Measurements from ENCODE around the gene MMAA. TPM values are rescaled to one million over a fixed set of nuclear protein-coding genes. Genes with fewer than 3 reads are reported as not detected.
"Not testable (repeated sequence)": the region's sequence is repeated elsewhere in the genome, so short reads cannot be mapped to it uniquely, and the experiment has no call there.

The MMAA gene
- total and polyA plus RNA-seq, 2 experiments from 2014 or later, result 4.9 to 5.9 TPM

DNA sequence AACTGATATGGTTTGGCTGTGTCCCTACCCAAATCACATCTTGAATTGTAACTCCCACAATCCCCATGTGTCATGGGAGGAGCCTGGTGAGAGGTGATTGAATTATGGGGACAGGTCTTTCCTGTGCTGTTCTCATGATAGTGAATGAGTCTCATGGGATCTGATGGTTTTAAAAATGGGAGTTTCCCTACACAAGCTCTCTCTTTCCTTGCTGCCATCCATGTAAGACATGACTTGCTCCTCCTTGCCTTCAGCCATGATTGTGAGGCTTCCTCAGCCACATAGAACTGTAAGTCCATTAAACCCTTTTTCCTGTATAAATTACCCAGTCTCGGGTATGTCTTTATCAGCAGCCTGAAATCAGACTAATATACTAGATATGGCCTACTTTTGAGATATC lies 2.9 kb downstream of the MMAA start:
- H3K36me3 Mint-ChIP-seq (ENCODE audit: low read depth), result peaks cover 22% of the 10 kb centered on the region
- H3K4me3 ChIP-seq, result not testable (repeated sequence)

DNA sequence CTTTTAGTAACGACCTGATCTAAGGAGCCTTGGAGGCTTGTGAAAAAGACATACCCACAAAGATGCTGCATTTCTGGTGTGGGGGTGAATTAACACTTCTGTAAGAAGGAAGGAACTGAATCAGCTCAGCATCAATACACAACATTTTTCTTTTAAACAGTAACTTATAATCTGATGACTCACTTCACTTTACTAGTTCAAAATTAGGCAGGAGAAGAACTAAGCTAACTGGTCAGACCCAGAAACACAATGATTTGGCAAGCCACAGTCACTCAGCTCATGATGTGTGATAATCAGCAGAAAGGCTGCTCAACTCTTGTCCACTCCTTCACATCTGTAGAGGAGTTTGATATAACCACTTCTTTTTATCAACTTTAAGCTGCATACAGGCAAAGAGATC lies 4.6 kb downstream of the MMAA start:
- peaks cover 22% of the 10 kb centered on the region for H3K36me3 Mint-ChIP-seq (ENCODE audit: low read depth)
- peaks cover 13% of the 10 kb centered on the region for H3K9me3 Mint-ChIP-seq
- H3K27ac Mint-ChIP-seq, result no peak overlapping the region
- no peaks in the 10 kb centered on the region for H3K36me3 ChIP-seq (ENCODE audit: insufficient read depth)
- no peak for ATAC-seq
- no peak overlapping the region for H3K27ac ChIP-seq (ENCODE audit: low read depth)
- no peaks in the 10 kb centered on the region for H3K27me3 ChIP-seq (ENCODE audit: insufficient read depth)
- no peaks in the 10 kb centered on the region for H3F3A ChIP-seq (replicated peaks; ENCODE audit: low read depth)
- H3K4me1 Mint-ChIP-seq, result peaks cover 22% of the 10 kb centered on the region
- H3K4me3 ChIP-seq, result no peak overlapping the region
- peaks cover 3% of the 10 kb centered on the region for H3K27me3 Mint-ChIP-seq (ENCODE audit: insufficient read depth, low read depth, poor library complexity)
- no peak overlapping the region for H2AFZ ChIP-seq
- peaks cover 15% of the 10 kb centered on the region for H3K4me1 ChIP-seq (ENCODE audit: insufficient read depth)
- peaks cover 9% of the 10 kb centered on the region; the same call in 1 of the 2 replicates for H3K9me2 ChIP-seq (ENCODE audit: insufficient read depth)
- no peaks in the 10 kb centered on the region for H4K20me1 ChIP-seq (replicated peaks; ENCODE audit: insufficient read depth)
- no peak overlapping the region for H3K4me3 Mint-ChIP-seq
- DNase-seq (ENCODE audit: low spot score), result no peak
- H3K4me2 ChIP-seq, result no peak overlapping the region
- no peaks in the 10 kb centered on the region for H3K79me2 ChIP-seq (replicated peaks; ENCODE audit: insufficient read depth)
- TF ChIP-seq, protein P1, sequence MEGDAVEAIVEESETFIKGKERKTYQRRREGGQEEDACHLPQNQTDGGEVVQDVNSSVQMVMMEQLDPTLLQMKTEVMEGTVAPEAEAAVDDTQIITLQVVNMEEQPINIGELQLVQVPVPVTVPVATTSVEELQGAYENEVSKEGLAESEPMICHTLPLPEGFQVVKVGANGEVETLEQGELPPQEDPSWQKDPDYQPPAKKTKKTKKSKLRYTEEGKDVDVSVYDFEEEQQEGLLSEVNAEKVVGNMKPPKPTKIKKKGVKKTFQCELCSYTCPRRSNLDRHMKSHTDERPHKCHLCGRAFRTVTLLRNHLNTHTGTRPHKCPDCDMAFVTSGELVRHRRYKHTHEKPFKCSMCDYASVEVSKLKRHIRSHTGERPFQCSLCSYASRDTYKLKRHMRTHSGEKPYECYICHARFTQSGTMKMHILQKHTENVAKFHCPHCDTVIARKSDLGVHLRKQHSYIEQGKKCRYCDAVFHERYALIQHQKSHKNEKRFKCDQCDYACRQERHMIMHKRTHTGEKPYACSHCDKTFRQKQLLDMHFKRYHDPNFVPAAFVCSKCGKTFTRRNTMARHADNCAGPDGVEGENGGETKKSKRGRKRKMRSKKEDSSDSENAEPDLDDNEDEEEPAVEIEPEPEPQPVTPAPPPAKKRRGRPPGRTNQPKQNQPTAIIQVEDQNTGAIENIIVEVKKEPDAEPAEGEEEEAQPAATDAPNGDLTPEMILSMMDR (conservative IDR thresholded peaks at IDR 0.05; ENCODE audit: low read depth in 2 of 2), result no peak
- TF ChIP-seq ZNF114 (CRISPR knock-in tag; IDR thresholded peaks at IDR 0.05) (no peak), JUNB (IDR thresholded peaks at IDR 0.05; ENCODE audit: unreplicated experiment) (no peak), CREB1 (CRISPR knock-in tag; IDR thresholded peaks at IDR 0.05; ENCODE audit: low read depth) (no peak), EZH2 (IDR thresholded peaks at IDR 0.05; ENCODE audit: low read depth, unreplicated experiment) (no peak), EZH2phosphoT487 (IDR thresholded peaks at IDR 0.05; ENCODE audit: unreplicated experiment) (no peak), ZNF331 (CRISPR knock-in tag; IDR thresholded peaks at IDR 0.05; ENCODE audit: low read depth) (no peak)
- TF ChIP-seq, protein P2, sequence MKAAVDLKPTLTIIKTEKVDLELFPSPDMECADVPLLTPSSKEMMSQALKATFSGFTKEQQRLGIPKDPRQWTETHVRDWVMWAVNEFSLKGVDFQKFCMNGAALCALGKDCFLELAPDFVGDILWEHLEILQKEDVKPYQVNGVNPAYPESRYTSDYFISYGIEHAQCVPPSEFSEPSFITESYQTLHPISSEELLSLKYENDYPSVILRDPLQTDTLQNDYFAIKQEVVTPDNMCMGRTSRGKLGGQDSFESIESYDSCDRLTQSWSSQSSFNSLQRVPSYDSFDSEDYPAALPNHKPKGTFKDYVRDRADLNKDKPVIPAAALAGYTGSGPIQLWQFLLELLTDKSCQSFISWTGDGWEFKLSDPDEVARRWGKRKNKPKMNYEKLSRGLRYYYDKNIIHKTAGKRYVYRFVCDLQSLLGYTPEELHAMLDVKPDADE (IDR thresholded peaks at IDR 0.05), result no peak
- TF ChIP-seq, protein P3, sequence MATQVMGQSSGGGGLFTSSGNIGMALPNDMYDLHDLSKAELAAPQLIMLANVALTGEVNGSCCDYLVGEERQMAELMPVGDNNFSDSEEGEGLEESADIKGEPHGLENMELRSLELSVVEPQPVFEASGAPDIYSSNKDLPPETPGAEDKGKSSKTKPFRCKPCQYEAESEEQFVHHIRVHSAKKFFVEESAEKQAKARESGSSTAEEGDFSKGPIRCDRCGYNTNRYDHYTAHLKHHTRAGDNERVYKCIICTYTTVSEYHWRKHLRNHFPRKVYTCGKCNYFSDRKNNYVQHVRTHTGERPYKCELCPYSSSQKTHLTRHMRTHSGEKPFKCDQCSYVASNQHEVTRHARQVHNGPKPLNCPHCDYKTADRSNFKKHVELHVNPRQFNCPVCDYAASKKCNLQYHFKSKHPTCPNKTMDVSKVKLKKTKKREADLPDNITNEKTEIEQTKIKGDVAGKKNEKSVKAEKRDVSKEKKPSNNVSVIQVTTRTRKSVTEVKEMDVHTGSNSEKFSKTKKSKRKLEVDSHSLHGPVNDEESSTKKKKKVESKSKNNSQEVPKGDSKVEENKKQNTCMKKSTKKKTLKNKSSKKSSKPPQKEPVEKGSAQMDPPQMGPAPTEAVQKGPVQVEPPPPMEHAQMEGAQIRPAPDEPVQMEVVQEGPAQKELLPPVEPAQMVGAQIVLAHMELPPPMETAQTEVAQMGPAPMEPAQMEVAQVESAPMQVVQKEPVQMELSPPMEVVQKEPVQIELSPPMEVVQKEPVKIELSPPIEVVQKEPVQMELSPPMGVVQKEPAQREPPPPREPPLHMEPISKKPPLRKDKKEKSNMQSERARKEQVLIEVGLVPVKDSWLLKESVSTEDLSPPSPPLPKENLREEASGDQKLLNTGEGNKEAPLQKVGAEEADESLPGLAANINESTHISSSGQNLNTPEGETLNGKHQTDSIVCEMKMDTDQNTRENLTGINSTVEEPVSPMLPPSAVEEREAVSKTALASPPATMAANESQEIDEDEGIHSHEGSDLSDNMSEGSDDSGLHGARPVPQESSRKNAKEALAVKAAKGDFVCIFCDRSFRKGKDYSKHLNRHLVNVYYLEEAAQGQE (IDR thresholded peaks at IDR 0.05; ENCODE audit: unreplicated experiment), result no peak
- TF ChIP-seq, protein P4, sequence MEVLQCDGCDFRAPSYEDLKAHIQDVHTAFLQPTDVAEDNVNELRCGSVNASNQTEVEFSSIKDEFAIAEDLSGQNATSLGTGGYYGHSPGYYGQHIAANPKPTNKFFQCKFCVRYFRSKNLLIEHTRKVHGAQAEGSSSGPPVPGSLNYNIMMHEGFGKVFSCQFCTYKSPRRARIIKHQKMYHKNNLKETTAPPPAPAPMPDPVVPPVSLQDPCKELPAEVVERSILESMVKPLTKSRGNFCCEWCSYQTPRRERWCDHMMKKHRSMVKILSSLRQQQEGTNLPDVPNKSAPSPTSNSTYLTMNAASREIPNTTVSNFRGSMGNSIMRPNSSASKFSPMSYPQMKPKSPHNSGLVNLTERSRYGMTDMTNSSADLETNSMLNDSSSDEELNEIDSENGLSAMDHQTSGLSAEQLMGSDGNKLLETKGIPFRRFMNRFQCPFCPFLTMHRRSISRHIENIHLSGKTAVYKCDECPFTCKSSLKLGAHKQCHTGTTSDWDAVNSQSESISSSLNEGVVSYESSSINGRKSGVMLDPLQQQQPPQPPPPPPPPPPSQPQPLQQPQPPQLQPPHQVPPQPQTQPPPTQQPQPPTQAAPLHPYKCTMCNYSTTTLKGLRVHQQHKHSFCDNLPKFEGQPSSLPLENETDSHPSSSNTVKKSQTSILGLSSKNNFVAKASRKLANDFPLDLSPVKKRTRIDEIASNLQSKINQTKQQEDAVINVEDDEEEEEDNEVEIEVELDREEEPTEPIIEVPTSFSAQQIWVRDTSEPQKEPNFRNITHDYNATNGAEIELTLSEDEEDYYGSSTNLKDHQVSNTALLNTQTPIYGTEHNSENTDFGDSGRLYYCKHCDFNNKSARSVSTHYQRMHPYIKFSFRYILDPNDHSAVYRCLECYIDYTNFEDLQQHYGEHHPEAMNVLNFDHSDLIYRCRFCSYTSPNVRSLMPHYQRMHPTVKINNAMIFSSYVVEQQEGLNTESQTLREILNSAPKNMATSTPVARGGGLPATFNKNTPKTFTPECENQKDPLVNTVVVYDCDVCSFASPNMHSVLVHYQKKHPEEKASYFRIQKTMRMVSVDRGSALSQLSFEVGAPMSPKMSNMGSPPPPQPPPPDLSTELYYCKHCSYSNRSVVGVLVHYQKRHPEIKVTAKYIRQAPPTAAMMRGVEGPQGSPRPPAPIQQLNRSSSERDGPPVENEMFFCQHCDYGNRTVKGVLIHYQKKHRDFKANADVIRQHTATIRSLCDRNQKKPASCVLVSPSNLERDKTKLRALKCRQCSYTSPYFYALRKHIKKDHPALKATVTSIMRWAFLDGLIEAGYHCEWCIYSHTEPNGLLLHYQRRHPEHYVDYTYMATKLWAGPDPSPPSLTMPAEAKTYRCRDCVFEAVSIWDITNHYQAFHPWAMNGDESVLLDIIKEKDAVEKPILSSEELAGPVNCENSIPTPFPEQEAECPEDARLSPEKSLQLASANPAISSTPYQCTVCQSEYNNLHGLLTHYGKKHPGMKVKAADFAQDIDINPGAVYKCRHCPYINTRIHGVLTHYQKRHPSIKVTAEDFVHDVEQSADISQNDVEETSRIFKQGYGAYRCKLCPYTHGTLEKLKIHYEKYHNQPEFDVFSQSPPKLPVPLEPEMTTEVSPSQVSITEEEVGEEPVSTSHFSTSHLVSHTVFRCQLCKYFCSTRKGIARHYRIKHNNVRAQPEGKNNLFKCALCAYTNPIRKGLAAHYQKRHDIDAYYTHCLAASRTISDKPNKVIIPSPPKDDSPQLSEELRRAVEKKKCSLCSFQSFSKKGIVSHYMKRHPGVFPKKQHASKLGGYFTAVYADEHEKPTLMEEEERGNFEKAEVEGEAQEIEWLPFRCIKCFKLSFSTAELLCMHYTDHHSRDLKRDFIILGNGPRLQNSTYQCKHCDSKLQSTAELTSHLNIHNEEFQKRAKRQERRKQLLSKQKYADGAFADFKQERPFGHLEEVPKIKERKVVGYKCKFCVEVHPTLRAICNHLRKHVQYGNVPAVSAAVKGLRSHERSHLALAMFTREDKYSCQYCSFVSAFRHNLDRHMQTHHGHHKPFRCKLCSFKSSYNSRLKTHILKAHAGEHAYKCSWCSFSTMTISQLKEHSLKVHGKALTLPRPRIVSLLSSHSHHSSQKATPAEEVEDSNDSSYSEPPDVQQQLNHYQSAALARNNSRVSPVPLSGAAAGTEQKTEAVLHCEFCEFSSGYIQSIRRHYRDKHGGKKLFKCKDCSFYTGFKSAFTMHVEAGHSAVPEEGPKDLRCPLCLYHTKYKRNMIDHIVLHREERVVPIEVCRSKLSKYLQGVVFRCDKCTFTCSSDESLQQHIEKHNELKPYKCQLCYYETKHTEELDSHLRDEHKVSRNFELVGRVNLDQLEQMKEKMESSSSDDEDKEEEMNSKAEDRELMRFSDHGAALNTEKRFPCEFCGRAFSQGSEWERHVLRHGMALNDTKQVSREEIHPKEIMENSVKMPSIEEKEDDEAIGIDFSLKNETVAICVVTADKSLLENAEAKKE (CRISPR knock-in tag; IDR thresholded peaks at IDR 0.05), result no peak

More for the DNA sequence above, 2.9 kb downstream of the MMAA start:
- H3K4me2 ChIP-seq; H3K9me2 ChIP-seq (ENCODE audit: insufficient read depth); H3K27me3 Mint-ChIP-seq (ENCODE audit: insufficient read depth, low read depth, poor library complexity); H2AFZ ChIP-seq; H3K27me3 ChIP-seq (ENCODE audit: insufficient read depth); H3K27ac Mint-ChIP-seq; DNase-seq (ENCODE audit: low spot score); H3F3A ChIP-seq (replicated peaks; ENCODE audit: low read depth); ATAC-seq; H3K4me3 Mint-ChIP-seq; H3K36me3 ChIP-seq (ENCODE audit: insufficient read depth); H3K79me2 ChIP-seq (replicated peaks; ENCODE audit: insufficient read depth); H4K20me1 ChIP-seq (replicated peaks; ENCODE audit: insufficient read depth); H3K27ac ChIP-seq (ENCODE audit: low read depth): not testable (repeated sequence)
- H3K4me1 Mint-ChIP-seq, result peaks cover 32% of the 10 kb centered on the region
- peaks cover 22% of the 10 kb centered on the region for H3K4me1 ChIP-seq (ENCODE audit: insufficient read depth)
- H3K9me3 Mint-ChIP-seq, result peaks cover 13% of the 10 kb centered on the region

All from GM23338 (cell line).